ENCODE results near the gene ZEB2. TPM values are rescaled to one million over a fixed set of nuclear protein-coding genes. Genes with fewer than 3 reads are reported as not detected.

ZEB2 gene
- total RNA-seq, 1 experiment from 2014 or later, result 1.1 TPM

GRCh38 chr2:144503242-144503641 is 16.7 kb downstream of the ZEB2 start:
- CTCF ChIA-PET, result interaction anchor here (0.7 kb wide), 1 partner anchor 355 kb away, joined by 7 read pairs; no protein-coding TSS in a partner anchor
- DNase-seq (ENCODE audit: low read depth, low spot score) (no peak), ATAC-seq (no peak)
- Histone ChIP-seq H3K4me1 (ENCODE audit: control insufficient read depth, insufficient read depth, low read length) (no peaks in the 10 kb centered on the region), H3K27ac (ENCODE audit: low read length) (no peak overlapping the region), H3K9me3 (ENCODE audit: control insufficient read depth, insufficient read depth, low read depth, low read length) (no peaks in the 10 kb centered on the region), H3K27me3 (ENCODE audit: control insufficient read depth, insufficient read depth, low read length) (peaks cover 5% of the 10 kb centered on the region), H3K4me3 (ENCODE audit: low read depth in 2 of 2, low read length in 2 of 2) (no peak overlapping the region), H3K36me3 (ENCODE audit: control insufficient read depth, insufficient read depth, low read length) (no peaks in the 10 kb centered on the region)
- in situ Hi-C loops (cut with HindIII; ENCODE audit: low pct_unique_long_range_greater_than_20kb, low sequenced_read_pairs) (no loop called here), intact Hi-C loops (cut with micrococcal nuclease; ENCODE audit: unreplicated experiment) (no loop called here)
- POLR2A ChIA-PET, result interaction anchor here (0.7 kb wide), 1 partner anchor 80 kb away, joined by 3 read pairs; no protein-coding TSS in a partner anchor
- no peak for TF ChIP-seq SIN3A (IDR thresholded peaks at IDR 0.05; ENCODE audit: borderline replicate concordance, insufficient read depth, low read depth, low read length)
- TF ChIP-seq CTCF (IDR thresholded peaks at IDR 0.05), result no peak
- no peak for TF ChIP-seq TCF7L2 (IDR thresholded peaks at IDR 0.05; ENCODE audit: low read depth, low read length)
- no peak for TF ChIP-seq POLR2AphosphoS5 (IDR thresholded peaks at IDR 0.05; ENCODE audit: low read depth, low read length)
- TF ChIP-seq REST (IDR thresholded peaks at IDR 0.05; ENCODE audit: insufficient read depth in 1 of 2, low read depth in 2 of 2, low read length in 1 of 2), result no peak
- BruUV-seq (replicated peaks), result no TSS peak

- ChIA-PET POLR2A (no interaction called here), CTCF (no interaction called here)
- Histone ChIP-seq H3K27ac (ENCODE audit: low read length) (no peak overlapping the region), H3K9me3 (ENCODE audit: control insufficient read depth, insufficient read depth, low read depth, low read length) (no peaks in the 10 kb centered on the region), H3K36me3 (ENCODE audit: control insufficient read depth, insufficient read depth, low read length) (no peaks in the 10 kb centered on the region), H3K27me3 (ENCODE audit: control insufficient read depth, insufficient read depth, low read length) (peaks cover 5% of the 10 kb centered on the region; the same call in 1 of the 2 replicates), H3K4me3 (ENCODE audit: low read depth in 2 of 2, low read length in 2 of 2) (no peak overlapping the region), H3K4me1 (ENCODE audit: control insufficient read depth, insufficient read depth, low read length) (no peaks in the 10 kb centered on the region)
- ATAC-seq (no peak), DNase-seq (ENCODE audit: low read depth, low spot score) (no peak)
- intact Hi-C loops (cut with micrococcal nuclease; ENCODE audit: unreplicated experiment) (no loop called here), in situ Hi-C loops (cut with HindIII; ENCODE audit: low pct_unique_long_range_greater_than_20kb, low sequenced_read_pairs) (no loop called here)
- BruUV-seq (replicated peaks), result no TSS peak
- no peak for TF ChIP-seq SIN3A (IDR thresholded peaks at IDR 0.05; ENCODE audit: borderline replicate concordance, insufficient read depth, low read depth, low read length)
- no peak for TF ChIP-seq REST (IDR thresholded peaks at IDR 0.05; ENCODE audit: insufficient read depth in 1 of 2, low read depth in 2 of 2, low read length in 1 of 2)
- TF ChIP-seq TCF7L2 (IDR thresholded peaks at IDR 0.05; ENCODE audit: low read depth, low read length), result no peak
- no peak for TF ChIP-seq CTCF (IDR thresholded peaks at IDR 0.05)
- no peak for TF ChIP-seq POLR2AphosphoS5 (IDR thresholded peaks at IDR 0.05; ENCODE audit: low read depth, low read length)
Measured at GRCh38 chr2:144502369-144502768, 17.6 kb downstream of the ZEB2 start.

Data from Panc1 (cell line).